Measurements from ENCODE around the gene EVC2.

DNA sequence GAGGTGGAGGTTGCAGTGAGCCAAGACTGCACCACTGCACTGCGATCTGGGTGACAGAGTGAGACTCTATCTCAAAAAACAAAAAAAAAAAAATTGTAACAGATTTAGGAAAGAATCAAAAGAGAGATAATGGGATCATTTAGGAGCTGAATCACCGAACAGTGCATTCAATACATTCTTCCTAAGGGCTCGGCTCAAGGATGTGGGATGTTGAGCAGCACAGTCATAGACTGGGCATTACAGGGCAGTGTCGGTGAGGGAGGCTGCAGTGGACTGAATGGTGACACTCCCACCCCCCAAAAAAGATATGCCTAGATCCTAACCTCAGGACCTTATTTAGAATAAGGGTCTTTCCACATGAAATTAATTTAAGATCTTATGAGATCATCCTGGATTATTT is 70.0 kb downstream of the EVC2 start:
- TF ChIP-seq, protein P1, sequence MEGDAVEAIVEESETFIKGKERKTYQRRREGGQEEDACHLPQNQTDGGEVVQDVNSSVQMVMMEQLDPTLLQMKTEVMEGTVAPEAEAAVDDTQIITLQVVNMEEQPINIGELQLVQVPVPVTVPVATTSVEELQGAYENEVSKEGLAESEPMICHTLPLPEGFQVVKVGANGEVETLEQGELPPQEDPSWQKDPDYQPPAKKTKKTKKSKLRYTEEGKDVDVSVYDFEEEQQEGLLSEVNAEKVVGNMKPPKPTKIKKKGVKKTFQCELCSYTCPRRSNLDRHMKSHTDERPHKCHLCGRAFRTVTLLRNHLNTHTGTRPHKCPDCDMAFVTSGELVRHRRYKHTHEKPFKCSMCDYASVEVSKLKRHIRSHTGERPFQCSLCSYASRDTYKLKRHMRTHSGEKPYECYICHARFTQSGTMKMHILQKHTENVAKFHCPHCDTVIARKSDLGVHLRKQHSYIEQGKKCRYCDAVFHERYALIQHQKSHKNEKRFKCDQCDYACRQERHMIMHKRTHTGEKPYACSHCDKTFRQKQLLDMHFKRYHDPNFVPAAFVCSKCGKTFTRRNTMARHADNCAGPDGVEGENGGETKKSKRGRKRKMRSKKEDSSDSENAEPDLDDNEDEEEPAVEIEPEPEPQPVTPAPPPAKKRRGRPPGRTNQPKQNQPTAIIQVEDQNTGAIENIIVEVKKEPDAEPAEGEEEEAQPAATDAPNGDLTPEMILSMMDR (conservative IDR thresholded peaks at IDR 0.05; ENCODE audit: low read depth, low read length), result no peak
- TF ChIP-seq POLR2A (IDR thresholded peaks at IDR 0.05; ENCODE audit: low read depth, low read length) (no peak), CEBPB (IDR thresholded peaks at IDR 0.05; ENCODE audit: low read depth, low read length) (0 out of 2 replicates have a peak, but pooled peaks have one; percentile 1), RAD21 (IDR thresholded peaks at IDR 0.05; ENCODE audit: low read length) (no peak), CHD1 (IDR thresholded peaks at IDR 0.05; ENCODE audit: low read depth, low read length) (no peak), ELK1 (IDR thresholded peaks at IDR 0.05; ENCODE audit: borderline replicate concordance, low read depth, low read length) (no peak), MXI1 (IDR thresholded peaks at IDR 0.05; ENCODE audit: borderline replicate concordance, low read depth, low read length) (no peak), BHLHE40 (IDR thresholded peaks at IDR 0.05; ENCODE audit: low read depth, low read length) (no peak), NFE2L2 (IDR thresholded peaks at IDR 0.05; ENCODE audit: low read depth, low read length) (no peak), MAFK (IDR thresholded peaks at IDR 0.05; ENCODE audit: low read depth, low read length) (no peak), RCOR1 (IDR thresholded peaks at IDR 0.05; ENCODE audit: insufficient replicate concordance, low read length) (no peak), MAZ (IDR thresholded peaks at IDR 0.05; ENCODE audit: borderline replicate concordance, low read depth, low read length) (no peak)
- TF ChIP-seq, protein P2, sequence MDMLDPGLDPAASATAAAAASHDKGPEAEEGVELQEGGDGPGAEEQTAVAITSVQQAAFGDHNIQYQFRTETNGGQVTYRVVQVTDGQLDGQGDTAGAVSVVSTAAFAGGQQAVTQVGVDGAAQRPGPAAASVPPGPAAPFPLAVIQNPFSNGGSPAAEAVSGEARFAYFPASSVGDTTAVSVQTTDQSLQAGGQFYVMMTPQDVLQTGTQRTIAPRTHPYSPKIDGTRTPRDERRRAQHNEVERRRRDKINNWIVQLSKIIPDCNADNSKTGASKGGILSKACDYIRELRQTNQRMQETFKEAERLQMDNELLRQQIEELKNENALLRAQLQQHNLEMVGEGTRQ (IDR thresholded peaks at IDR 0.05; ENCODE audit: low read depth, low read length), result no peak

Measured in IMR-90 (cell line).